ENCODE results near the gene PROM1. TPM values are rescaled to one million over a fixed set of nuclear protein-coding genes. Genes with fewer than 3 reads are reported as not detected.

PROM1 gene
- total RNA-seq, 1 experiment from 2014 or later = 196 TPM

- no peaks in the 10 kb centered on the region for H3K9me3 Mint-ChIP-seq (ENCODE audit: unreplicated experiment)
- Histone ChIP-seq H3K36me3 (ENCODE audit: control insufficient read depth, insufficient read depth, low read length) (no peaks in the 10 kb centered on the region), H3K4me3 (ENCODE audit: low read depth, low read length) (no peak overlapping the region), H3K4me1 (no peaks in the 10 kb centered on the region), H3K9me3 (no peaks in the 10 kb centered on the region), H3K27me3 (replicated peaks; ENCODE audit: control insufficient read depth, insufficient read depth, low read length) (no peaks in the 10 kb centered on the region)
- no peak for DNase-seq
- no peak for TF ChIP-seq CTCF (IDR thresholded peaks at IDR 0.05; ENCODE audit: insufficient read depth in 1 of 2, low read depth in 1 of 2, low read length in 1 of 2, severe bottlenecking in 1 of 2, unreplicated experiment in 1 of 2)
- intact Hi-C loops (cut with micrococcal nuclease; ENCODE audit: unreplicated experiment) = no loop called here
- no peaks in the 10 kb centered on the region for H3K4me1 Mint-ChIP-seq (ENCODE audit: low read depth, unreplicated experiment)
- no peak overlapping the region for H3K4me3 Mint-ChIP-seq (ENCODE audit: unreplicated experiment)
- POLR2A ChIA-PET = no interaction called here
- no peaks in the 10 kb centered on the region for H3K27me3 Mint-ChIP-seq (ENCODE audit: insufficient read depth, unreplicated experiment)
- CTCF ChIA-PET = no interaction called here
- BruUV-seq (replicated peaks) = no TSS peak
- H3K36me3 Mint-ChIP-seq (ENCODE audit: insufficient read depth, unreplicated experiment) = no peaks in the 10 kb centered on the region
- no peak overlapping the region for H3K27ac Mint-ChIP-seq (ENCODE audit: unreplicated experiment)
Measured at GRCh38 chr4:15936495-15936894, 147.3 kb downstream of the PROM1 start.

- Mint-ChIP-seq H3K36me3 (ENCODE audit: insufficient read depth, unreplicated experiment) (no peaks in the 10 kb centered on the region), H3K9me3 (ENCODE audit: unreplicated experiment) (no peaks in the 10 kb centered on the region), H3K27me3 (ENCODE audit: insufficient read depth, unreplicated experiment) (peaks cover 7% of the 10 kb centered on the region), H3K4me3 (ENCODE audit: unreplicated experiment) (no peak overlapping the region), H3K4me1 (ENCODE audit: low read depth, unreplicated experiment) (no peaks in the 10 kb centered on the region), H3K27ac (ENCODE audit: unreplicated experiment) (no peak overlapping the region)
- BruUV-seq (replicated peaks) = no TSS peak
- Histone ChIP-seq H3K9me3 (no peaks in the 10 kb centered on the region), H3K4me1 (no peaks in the 10 kb centered on the region), H3K36me3 (ENCODE audit: control insufficient read depth, insufficient read depth, low read length) (no peaks in the 10 kb centered on the region), H3K27me3 (replicated peaks; ENCODE audit: control insufficient read depth, insufficient read depth, low read length) (no peaks in the 10 kb centered on the region), H3K4me3 (ENCODE audit: low read depth, low read length) (no peak overlapping the region)
- DNase-seq = no peak
- intact Hi-C loops (cut with micrococcal nuclease; ENCODE audit: unreplicated experiment) = no loop called here
- ChIA-PET POLR2A (no interaction called here), CTCF (interaction anchor here (1.1 kb wide), 1 partner anchor 53 kb away, joined by 3 read pairs; no protein-coding TSS in a partner anchor)
- TF ChIP-seq CTCF (IDR thresholded peaks at IDR 0.05; ENCODE audit: insufficient read depth in 1 of 2, low read depth in 1 of 2, low read length in 1 of 2, severe bottlenecking in 1 of 2, unreplicated experiment in 1 of 2) = no peak
Measured at GRCh38 chr4:15935504-15936402, 148.1 kb downstream of the PROM1 start.

GRCh38 chr4:15934259-15934658 lies 149.6 kb downstream of the PROM1 start:
- no peaks in the 10 kb centered on the region for H3K36me3 ChIP-seq (ENCODE audit: control insufficient read depth, insufficient read depth, low read length)
- intact Hi-C loops (cut with micrococcal nuclease; ENCODE audit: unreplicated experiment) = no loop called here
- ChIA-PET CTCF (interaction anchor here (1.2 kb wide), 1 partner anchor 52 kb away, joined by 3 read pairs; no protein-coding TSS in a partner anchor), POLR2A (no interaction called here)
- H3K4me1 Mint-ChIP-seq (ENCODE audit: low read depth, unreplicated experiment) = no peaks in the 10 kb centered on the region
- no TSS peak for BruUV-seq (replicated peaks)
- H3K4me1 ChIP-seq = no peaks in the 10 kb centered on the region
- H3K27ac Mint-ChIP-seq (ENCODE audit: unreplicated experiment) = no peak overlapping the region
- TF ChIP-seq CTCF (IDR thresholded peaks at IDR 0.05; ENCODE audit: insufficient read depth in 1 of 2, low read depth in 1 of 2, low read length in 1 of 2, severe bottlenecking in 1 of 2, unreplicated experiment in 1 of 2) = no peak
- no peaks in the 10 kb centered on the region for H3K27me3 ChIP-seq (replicated peaks; ENCODE audit: control insufficient read depth, insufficient read depth, low read length)
- H3K4me3 ChIP-seq (ENCODE audit: low read depth, low read length) = no peak overlapping the region
- H3K27me3 Mint-ChIP-seq (ENCODE audit: insufficient read depth, unreplicated experiment) = peaks cover 8% of the 10 kb centered on the region
- no peak overlapping the region for H3K4me3 Mint-ChIP-seq (ENCODE audit: unreplicated experiment)
- H3K9me3 ChIP-seq = no peaks in the 10 kb centered on the region
- no peaks in the 10 kb centered on the region for H3K9me3 Mint-ChIP-seq (ENCODE audit: unreplicated experiment)
- H3K36me3 Mint-ChIP-seq (ENCODE audit: insufficient read depth, unreplicated experiment) = no peaks in the 10 kb centered on the region
- no peak for DNase-seq
